B cell (primary cell): Measurements from ENCODE around the gene ZFPM1. TPM values are rescaled to one million over a fixed set of nuclear protein-coding genes. Genes with fewer than 3 reads are reported as not detected.

ENCODE experiments used
- ATAC-seq: fragments of 200-7000 bp; cut with Tn5 transposase; one replicate; pipeline ENCODE4 v1.10.0; 2021; ENCODE audit warnings: low read depth, mild to moderate bottlenecking, moderate number of reproducible peaks, moderate library complexity
- CTCF ChIA-PET: fragments of 350-600 bp; sonication (Branson Sonifier 250); formaldehyde crosslinking; loops from one replicate; lab custom pipeline; 2021; ENCODE audit warnings: antibody characterized with exemption, inconsistent platforms; lab: Charles Lee
- POLR2A ChIA-PET: fragments of 350-600 bp; sonication (Branson Sonifier 250); formaldehyde crosslinking; loops from one replicate; lab custom pipeline; 2021; ENCODE audit warnings: antibody characterized with exemption; lab: Charles Lee
- DNase-seq: peaks from one replicate; pipeline ENCODE4 v3.0.0; 2013
- H2AFZ ChIP-seq: 2 replicates; pipeline ENCODE4 v1.6.1; 2012; ENCODE audit warnings: mild to moderate bottlenecking, low read depth, low read length; ENCODE audit not compliant: insufficient read depth, poor library complexity, severe bottlenecking
- H3K27ac ChIP-seq, 2 donors: 1 replicate in 1 of 2; 2 replicates in 1 of 2; pipeline ENCODE4 v1.5.1; 2012 to 2013; ENCODE audit warnings: low read length in 2 of 2, mild to moderate bottlenecking in 2 of 2, moderate library complexity in 1 of 2
- H3K27me3 ChIP-seq, 4 experiments: fragments of 200-600 bp in 1 of 4; sonication (generic) in 1 of 4; replicated peaks in 1 of 4; 1 replicate in 2 of 4; 2 replicates in 2 of 4; pipeline versions ENCODE4 v1.6.1 to v1.7.0; 2013 to 2016; ENCODE audit warnings: low read length in 3 of 4, mild to moderate bottlenecking in 2 of 4, mixed read lengths in 1 of 4, moderate library complexity in 1 of 4; ENCODE audit not compliant: insufficient read depth in 4 of 4, control insufficient read depth in 3 of 4; ENCODE audit errors: control extremely low read depth in 1 of 4
- H3K36me3 ChIP-seq, 2 experiments: replicated peaks in 1 of 2; 1 replicate in 1 of 2; 2 replicates in 1 of 2; pipeline versions ENCODE4 v1.6.1 to v1.7.1; 2013; ENCODE audit warnings: low read length in 1 of 2; ENCODE audit not compliant: insufficient read depth in 2 of 2, control insufficient read depth in 1 of 2; ENCODE audit errors: control extremely low read depth in 1 of 2, extremely low read depth in 1 of 2
- H3K4me1 ChIP-seq, 2 donors: fragments of 200-600 bp in 1 of 2; sonication (generic) in 1 of 2; 1 replicate in 1 of 2; 2 replicates in 1 of 2; pipeline versions ENCODE4 v1.5.1 to v1.6.1; 2013 to 2017; ENCODE audit warnings: low read length in 2 of 2; ENCODE audit not compliant: control insufficient read depth in 2 of 2, insufficient read depth in 2 of 2
- H3K4me2 ChIP-seq: replicated peaks from 2 replicates; pipeline ENCODE3; 2012; ENCODE audit warnings: mild to moderate bottlenecking, low read depth, low read length; ENCODE audit not compliant: poor library complexity, severe bottlenecking
- H3K4me3 ChIP-seq, 5 experiments: fragments of 200-600 bp in 1 of 5; sonication (generic) in 1 of 5; 1 replicate in 3 of 5; 2 replicates in 2 of 5; pipeline versions ENCODE4 v1.5.1 to v1.7.0; 2011 to 2016; ENCODE audit warnings: low read length in 4 of 5, mild to moderate bottlenecking in 4 of 5, low read depth in 2 of 5, control low read depth in 1 of 5, moderate library complexity in 1 of 5; ENCODE audit not compliant: insufficient read depth in 1 of 5; ENCODE audit errors: control extremely low read depth in 1 of 5, extremely low read depth in 1 of 5
- H3K79me2 ChIP-seq: fragments of 200-600 bp; sonication (generic); one replicate; pipeline ENCODE4 v1.6.0; 2016; ENCODE audit warnings: low read length; ENCODE audit not compliant: control insufficient read depth, insufficient read depth
- H3K9ac ChIP-seq: fragments of 200-600 bp; sonication (generic); 2 replicates; pipeline ENCODE4 v1.6.1; 2017; ENCODE audit warnings: mild to moderate bottlenecking, low read length, moderate library complexity
- H3K9me3 ChIP-seq, 3 donors: one replicate each; pipeline versions ENCODE4 v1.6.1 to v1.7.1; 2013; ENCODE audit warnings: low read length in 2 of 3; ENCODE audit not compliant: control insufficient read depth in 2 of 3, insufficient read depth in 1 of 3; ENCODE audit errors: control extremely low read depth in 1 of 3
- H4K20me1 ChIP-seq: 2 replicates; pipeline ENCODE4 v1.6.0; 2012; ENCODE audit warnings: mild to moderate bottlenecking, low read length; ENCODE audit not compliant: insufficient read depth, control insufficient read depth, poor library complexity, severe bottlenecking
- H3K27ac Mint-ChIP-seq: one replicate; pipeline ENCODE4 v1.8.0; 2021; ENCODE audit warnings: mixed read lengths
- H3K27me3 Mint-ChIP-seq: one replicate; pipeline ENCODE4 v1.8.0; 2021; ENCODE audit warnings: mixed read lengths
- H3K4me1 Mint-ChIP-seq: one replicate; pipeline ENCODE4 v1.8.0; 2021; ENCODE audit warnings: mixed read lengths
- H3K4me3 Mint-ChIP-seq: one replicate; pipeline ENCODE4 v1.8.0; 2021; ENCODE audit warnings: mixed read lengths
- H3K9me3 Mint-ChIP-seq: one replicate; pipeline ENCODE4 v1.8.0; 2022; ENCODE audit warnings: mixed read lengths; ENCODE audit not compliant: insufficient read depth
- CTCF ChIP-seq: fragments of 200-600 bp; IDR thresholded peaks from one replicate; pipeline ENCODE4 v1.8.0; 2022; ENCODE audit warnings: antibody characterized with exemption, mild to moderate bottlenecking
- EZH2 ChIP-seq: IDR thresholded peaks from 2 replicates; pipeline ENCODE4 v1.6.1; 2012; ENCODE audit warnings: borderline replicate concordance, low read depth, mild to moderate bottlenecking, moderate library complexity, low read length; ENCODE audit not compliant: insufficient read depth, poor library complexity, severe bottlenecking
- WGBS: methylation state at CpG from one replicate; pipeline ENCODE4 v1.1.5; 2013; ENCODE audit warnings: missing lambda C conversion rate; ENCODE audit not compliant: insufficient coverage; 5-methylcytosine and 5-hydroxymethylcytosine counted together
- intact Hi-C: fragments of 100-400 bp; cut with micrococcal nuclease; formaldehyde crosslinking; loops from one replicate; pipeline ENCODE4 v1.10.0; 2022
- polyA plus RNA-seq: library from polyadenylated mRNA; depleted of rRNA; stranded (reverse); fragments of >200 nt; gene quantifications from 2 replicates; pipeline ENCODE4 v1.2.3, GENCODE V29; 2012
- total RNA-seq, 2 donors: library from RNA; stranded (reverse); fragments of 120-200 nt in 1 of 2; gene quantifications; 1 replicate in 1 of 2; 2 replicates in 1 of 2; pipeline versions ENCODE4 v1.2.3 to v1.2.4, GENCODE V29; 2013 to 2022

Gene ZFPM1
- total and polyA plus RNA-seq, 2 donors (not counting 1 experiment from before 2014, with no cell fraction given): 4.3 to 34.6 TPM

GRCh38 chr16:88428616-88429386 lies 24.3 kb upstream of the ZFPM1 start:
- H3K9me3 ChIP-seq: no peaks in the 10 kb centered on the region
- peak; percentile 23 for DNase-seq
- H3K4me1 ChIP-seq: peaks cover 15 to 17% of the 10 kb centered on the region in 2 donors
- no peaks in the 10 kb centered on the region for H3K9me3 Mint-ChIP-seq
- TF ChIP-seq CTCF (no peak), EZH2 (no peak)
- no peak overlapping the region for H3K4me3 ChIP-seq
- H2AFZ ChIP-seq: no peak overlapping the region
- CTCF ChIA-PET: no interaction called here
- no peaks in the 10 kb centered on the region for H3K27me3 Mint-ChIP-seq
- ATAC-seq: no peak
- peaks cover 8% of the 10 kb centered on the region for H3K79me2 ChIP-seq
- H3K9ac ChIP-seq: no peak overlapping the region
- intact Hi-C loops: no loop called here
- 95% methylated on average over 33 of the region's 34 CpGs for WGBS
- H3K4me2 ChIP-seq: no peak overlapping the region
- peak overlapping the region; percentile 29 for H3K27ac Mint-ChIP-seq
- no peak overlapping the region for H3K27ac ChIP-seq
- POLR2A ChIA-PET: interaction anchor here (0.6 kb wide), 1 partner anchor 723 kb away, joined by 3 read pairs; no protein-coding TSS in a partner anchor
- peaks cover 15% of the 10 kb centered on the region for H3K4me1 Mint-ChIP-seq
- H3K36me3 ChIP-seq: no peaks in the 10 kb centered on the region
- H3K4me3 Mint-ChIP-seq: peak overlapping the region; percentile 41
- H3K27me3 ChIP-seq: no peaks in the 10 kb centered on the region
- H4K20me1 ChIP-seq: peaks cover 13% of the 10 kb centered on the region
